Central memory CD4-positive, alpha-beta T cell (primary cell): ENCODE results near the gene SVOPL.
"Not testable (repeated sequence)": the region's sequence is repeated elsewhere in the genome, so short reads cannot be mapped to it uniquely, and the experiment has no call there.

Experiments used
- DNase-seq: peaks from one replicate; pipeline ENCODE4 v3.0.0; 2022

SVOPL gene

DNA sequence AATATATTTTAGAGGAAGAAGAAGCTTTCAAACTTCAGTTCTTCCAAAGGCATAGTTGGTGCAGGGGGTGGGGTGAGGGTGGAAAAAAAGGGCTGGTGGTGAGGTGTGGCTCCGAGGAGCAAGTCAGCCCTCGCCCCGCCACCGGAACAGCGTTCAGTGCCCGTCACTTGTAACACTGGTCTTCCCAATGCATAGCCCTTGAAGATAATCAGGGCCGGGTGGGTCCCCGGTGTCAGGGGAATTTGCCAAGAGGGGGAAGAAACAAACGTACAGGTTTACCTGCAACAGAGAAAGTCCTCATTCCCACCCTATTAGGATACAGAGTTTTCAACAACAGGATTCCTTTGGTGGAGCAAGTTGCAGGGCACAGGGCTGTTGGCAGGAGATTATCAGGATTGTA lies 1.5 kb downstream of the SVOPL start:
- DNase-seq = no peak

DNA sequence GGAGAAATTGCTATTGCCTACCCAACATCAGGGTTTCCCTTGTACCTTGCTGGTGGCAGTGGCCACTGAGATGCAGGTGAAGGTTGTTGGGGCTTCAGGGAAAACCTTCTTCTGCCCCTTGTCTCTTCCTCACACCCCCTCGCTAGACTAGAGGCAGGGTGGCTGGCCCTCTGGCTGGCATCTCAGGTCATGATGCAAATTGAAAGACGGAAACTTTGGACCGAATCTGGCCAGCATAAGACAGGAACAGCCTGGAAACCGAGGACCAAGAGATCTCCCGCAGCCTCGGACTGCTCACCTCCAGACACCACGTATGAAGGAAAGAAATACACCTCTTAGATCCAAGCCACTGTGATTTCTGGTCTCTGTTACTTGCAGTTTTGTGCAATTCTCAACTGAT lies 2.9 kb downstream of the SVOPL start:
- no peak for DNase-seq

DNA sequence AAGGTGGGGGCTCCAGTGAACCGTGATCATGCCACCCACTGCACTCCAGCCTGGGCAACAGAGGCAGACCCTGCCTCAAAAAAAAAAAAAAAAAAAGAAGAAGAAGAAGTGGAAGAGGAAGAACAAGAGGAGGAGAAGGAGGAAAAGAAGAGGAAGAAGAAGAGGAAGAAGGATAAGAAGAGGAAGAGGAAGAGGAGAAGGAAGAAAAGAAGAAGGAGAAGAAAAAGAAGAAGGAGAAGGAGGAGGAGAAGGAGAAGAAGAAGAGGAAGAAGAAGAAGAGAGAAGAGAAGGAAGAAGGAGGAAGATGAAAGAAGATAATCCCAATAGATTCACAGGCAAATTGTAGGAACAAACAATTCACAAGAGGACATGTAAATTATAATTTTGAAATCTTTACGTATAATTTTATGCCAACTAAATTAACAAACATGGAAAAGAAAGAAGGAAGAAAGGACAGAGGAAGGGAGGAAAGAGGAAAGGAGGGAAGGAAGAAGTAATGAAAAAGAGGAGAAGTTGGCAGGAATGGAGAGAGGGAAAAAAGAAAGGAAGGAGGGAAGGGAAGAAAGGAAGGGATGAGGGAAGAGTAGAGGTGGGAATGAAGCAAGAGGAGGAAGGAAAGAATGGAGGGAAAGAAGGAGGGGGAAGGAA lies 3.5 kb downstream of the SVOPL start:
- no peak for DNase-seq

DNA sequence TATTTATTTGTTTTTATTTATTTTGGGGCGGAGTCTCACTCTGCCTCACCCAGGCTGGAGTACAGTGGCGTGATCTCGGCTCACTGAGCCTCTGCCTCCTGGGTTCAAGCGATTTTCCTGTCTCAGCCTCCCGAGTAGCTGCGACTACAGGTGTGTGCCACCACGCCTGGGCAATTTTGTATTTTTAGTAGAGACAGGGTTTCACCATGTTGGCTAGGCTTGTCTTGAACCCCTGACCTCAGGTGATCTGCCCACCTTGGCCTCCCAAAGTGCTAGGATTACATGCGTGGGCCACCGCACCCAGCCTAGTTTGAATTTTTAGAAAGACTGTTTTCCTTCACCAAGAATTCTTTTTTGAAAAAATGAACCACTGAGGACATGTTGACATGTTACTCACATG lies 5.4 kb downstream of the SVOPL start:
- not testable (repeated sequence) for DNase-seq

DNA sequence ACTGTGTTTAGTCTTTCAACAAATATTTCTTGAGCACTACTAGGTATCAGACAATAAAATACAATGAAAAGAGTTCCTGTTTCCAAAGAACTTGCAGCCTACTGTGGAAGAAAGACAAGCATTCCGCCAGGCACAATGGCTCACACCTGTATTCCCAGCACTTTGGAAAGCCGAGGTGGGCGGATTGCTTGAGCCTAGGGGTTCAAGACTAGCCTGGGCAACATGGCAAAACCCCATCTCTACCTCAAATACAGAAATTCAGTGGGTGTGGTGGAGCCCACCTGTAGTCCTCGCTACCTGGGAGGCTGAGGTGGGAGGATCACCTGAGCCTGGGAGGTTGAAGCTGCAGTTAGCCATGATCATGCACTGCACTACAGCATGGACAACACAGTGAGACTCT lies 6.1 kb downstream of the SVOPL start:
- no peak for DNase-seq

DNA sequence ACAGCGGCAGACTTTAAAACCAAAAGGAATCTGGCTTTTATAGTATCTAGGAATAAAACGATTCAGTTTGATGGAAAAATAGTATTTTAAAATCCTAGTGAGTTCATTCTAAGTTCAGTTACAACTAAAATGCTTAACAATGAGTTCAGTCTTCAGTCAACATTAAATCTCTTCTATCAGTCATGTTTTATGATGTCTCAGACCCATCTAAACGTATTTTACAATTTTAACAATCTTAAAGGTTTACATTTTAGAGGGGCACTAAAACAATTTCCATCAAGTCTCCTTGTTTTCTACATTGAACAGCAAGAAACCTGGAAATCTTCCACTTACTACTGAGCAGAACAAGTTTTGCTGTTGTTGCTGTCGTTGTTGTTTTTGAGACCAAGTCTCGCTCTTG lies 10.0 kb downstream of the SVOPL start:
- no peak for DNase-seq

DNA sequence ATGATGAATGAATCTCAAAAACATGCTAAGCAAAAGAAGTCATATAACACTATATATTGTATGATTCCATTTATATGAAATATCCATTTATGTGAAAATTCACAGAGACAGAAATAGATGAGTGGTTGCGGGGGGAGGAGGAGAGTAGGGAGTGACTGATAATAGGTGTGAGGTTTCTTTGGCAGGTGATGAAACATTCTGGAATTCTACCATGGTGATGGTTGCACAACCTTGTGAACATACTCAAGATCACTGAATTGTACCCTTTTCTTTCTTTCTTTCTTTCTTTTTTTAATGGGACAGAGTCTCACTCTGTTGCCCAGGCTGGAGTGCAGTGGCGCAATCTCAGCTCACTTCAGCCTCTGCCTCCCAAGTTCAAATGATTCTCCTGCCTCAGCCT lies 10.7 kb downstream of the SVOPL start:
- no peak for DNase-seq

DNA sequence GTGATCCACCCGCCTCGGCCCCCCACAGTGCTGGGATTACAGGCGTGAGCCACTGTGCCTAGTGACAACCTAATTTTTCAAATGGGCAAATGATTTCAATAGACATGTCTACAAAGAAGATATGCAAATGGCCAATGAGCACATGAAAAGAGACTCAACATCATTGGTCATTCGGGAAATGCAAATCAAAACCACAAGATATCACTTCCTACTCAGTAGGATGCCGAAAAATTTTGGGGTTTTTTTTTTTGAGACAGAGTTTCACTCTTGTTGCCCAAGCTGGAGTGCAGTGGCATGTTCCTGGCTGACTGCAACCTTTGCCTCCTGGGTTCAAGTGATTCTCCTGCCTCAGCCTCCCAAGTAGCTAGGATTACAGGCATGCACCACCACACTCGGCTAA lies 13.1 kb downstream of the SVOPL start:
- not testable (repeated sequence) for DNase-seq

DNA sequence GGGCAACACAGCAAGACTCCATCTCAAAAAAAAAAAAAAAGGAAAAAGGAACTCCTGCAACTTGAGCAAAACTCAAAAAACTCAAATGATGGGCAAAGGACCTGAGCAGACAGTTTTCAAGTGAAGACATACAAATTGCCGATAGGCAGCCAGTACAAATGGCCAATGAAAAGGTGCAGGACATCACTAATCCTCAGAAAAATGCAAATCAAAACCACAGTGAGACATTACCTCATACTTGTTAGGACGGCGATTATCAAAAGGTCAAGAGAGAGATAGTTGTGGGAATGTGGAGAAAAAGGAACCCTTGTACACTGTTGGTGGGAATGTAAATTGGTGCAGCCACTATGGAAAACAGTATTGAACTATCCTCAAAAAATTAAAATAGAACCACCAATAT lies 16.8 kb downstream of the SVOPL start:
- DNase-seq = no peak

DNA sequence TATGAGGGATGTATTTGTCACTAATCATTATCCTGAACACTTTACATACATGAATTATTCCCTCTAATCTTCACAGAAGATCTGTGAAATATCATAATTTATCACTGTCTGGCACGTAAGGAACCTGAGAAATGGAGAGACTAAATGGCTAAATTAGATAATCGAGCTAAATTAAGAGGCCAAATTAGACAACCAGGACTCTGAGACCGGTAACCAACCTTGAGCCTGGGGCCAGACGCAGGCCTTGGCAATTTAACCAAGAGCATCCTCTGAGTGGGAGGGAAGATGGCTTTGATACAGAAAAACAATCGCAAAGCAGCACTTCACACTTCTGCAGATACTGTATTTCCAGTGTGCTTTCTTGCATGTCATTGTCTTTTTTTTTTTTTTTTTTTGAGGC lies 21.4 kb downstream of the SVOPL start:
- no peak for DNase-seq

DNA sequence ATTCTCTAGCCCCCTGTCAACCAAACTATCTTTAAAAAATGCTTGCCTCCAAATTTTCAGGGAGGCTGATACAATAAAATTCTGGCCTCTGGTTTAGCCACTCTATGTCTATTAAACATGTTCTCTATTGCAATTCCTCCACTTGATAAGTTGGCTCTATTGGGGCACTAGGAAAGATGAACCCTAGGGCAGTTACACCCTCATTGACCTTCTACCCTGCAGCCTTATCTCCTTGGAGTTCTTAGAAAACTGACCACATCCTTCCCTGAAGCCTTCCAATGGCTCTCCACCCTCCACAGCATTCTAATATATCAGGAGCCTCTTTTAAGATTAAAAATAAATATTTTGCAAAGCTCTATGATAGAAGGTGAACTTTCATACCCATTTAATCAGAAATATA lies 30.6 kb downstream of the SVOPL start:
- no peak for DNase-seq

DNA sequence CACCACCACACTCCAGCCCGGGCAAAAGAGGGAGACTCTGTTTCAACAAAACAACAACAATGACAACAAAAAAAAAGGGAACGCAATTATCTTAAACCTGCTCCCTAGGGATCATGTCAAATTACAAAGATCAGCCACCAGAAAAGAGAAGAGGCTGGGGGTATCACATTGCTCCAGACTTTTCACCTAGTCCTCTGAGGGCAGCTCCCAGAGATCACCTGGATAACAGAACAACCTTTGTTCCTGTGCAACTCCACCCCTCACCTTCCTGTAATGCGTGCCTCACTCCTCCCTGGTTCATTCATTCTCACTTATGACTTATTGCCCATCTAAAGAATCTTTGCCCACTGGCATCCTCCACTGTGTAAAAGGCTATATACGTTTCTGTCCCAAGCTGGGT lies 31.8 kb downstream of the SVOPL start:
- no peak for DNase-seq

DNA sequence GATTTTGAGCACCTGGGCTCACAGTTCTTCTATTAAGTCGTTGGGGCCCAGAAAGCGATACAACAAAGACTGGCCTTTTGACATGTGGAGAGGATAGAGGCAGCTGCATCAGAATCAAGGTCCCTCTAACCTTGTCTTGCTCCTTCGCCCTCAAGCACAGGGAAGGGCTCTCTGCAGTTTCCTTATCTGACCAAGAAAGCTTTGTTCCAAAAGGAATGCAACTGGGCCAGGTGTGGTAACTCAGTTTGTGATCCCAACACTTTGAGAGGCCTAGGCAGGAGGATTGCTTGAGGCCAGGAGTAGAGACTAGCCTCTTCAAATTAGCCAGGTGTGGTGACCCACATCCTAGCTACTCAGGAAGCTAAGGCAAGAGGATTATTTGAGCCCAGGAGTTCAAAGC lies 32.2 kb downstream of the SVOPL start:
- DNase-seq = no peak

DNA sequence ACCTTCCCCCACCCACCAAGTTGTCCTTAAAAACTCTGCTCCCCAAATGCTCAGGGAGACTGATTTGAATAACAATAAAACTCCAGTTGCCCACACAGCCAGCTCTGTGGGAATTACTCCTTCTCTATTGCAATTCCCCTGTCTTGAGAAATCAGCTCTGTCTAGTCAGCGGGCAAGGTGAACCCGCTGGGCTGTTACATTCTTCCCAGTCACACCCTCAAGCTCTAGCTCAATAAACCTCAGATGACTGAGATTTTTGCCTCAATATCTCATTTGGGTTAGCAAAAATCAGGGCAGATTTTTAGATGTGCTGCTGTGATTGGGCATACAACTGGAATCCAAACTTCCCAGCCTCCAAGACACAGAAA lies 32.9 kb downstream of the SVOPL start:
- DNase-seq = no peak

DNA sequence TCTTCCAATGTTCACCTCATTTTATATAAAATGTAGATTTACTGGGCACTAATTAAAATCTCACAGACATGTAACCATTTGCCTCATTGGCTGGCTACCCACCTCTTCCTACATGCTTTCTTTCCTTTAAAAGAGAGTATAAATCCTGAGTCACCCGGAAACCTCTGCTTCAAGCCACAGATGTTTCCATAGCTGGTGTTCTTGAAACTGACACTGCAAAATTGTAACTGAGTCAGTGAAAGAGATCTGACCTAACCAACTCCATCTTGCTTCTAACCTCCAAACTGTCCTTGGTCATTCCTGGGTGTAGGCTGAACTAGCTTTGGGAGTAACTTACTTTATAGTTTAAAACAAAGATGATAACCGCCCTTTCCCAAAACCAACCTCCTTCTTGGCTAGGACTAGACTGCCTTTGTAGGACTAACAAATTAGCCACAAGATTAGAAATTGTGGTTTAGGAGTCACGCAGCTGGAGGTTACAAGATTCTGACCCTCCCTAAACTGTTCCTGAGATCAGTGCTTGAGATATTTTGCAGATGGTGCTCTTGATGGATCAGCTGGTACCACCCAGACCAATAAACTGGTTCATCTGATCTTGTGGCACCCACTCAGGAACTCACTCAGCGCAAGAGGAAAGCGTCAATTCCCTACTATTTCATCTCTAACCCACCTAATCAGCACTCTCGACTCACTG lies 33.5 kb downstream of the SVOPL start:
- DNase-seq = no peak

DNA sequence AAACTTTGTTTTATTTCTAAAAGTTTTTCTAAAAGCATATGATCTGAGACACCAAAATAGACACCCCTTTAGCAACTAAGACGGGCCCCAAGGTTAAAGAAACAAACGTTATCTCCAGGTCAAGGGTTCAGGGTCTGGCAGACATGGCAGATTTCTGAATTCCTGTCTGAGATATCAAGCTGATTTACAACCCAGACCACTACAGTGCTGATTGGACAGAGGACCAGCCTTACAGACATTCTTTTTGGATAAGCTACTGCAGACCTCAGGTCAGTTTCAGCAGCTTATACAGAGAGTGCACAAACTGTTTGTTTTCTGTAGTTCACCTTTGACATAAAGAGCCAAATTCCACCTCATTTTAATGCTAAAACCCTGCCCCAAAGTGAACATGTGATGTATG lies 34.8 kb downstream of the SVOPL start:
- DNase-seq = no peak

DNA sequence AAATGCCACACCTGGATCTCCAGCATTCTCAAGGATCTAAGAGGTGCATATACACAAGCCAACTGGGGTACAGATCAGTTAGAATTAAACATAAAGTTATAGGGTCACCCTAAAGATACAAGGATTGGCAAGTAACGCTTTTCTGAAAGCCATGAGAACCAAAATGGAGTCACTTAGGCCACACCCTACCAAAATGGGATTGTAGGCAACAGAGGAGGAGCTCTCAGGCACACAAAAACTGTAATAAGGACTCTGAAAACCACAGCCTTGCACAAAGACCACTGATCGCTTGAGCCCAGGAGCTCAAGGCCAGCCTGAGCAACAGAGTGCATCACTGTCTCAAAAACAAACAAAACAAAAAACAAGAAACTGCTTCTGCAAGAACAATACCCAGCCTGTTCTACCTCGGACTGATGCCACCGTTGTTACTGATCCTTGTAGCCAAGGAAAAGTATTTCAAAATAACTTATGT lies 35.5 kb downstream of the SVOPL start:
- DNase-seq = no peak

DNA sequence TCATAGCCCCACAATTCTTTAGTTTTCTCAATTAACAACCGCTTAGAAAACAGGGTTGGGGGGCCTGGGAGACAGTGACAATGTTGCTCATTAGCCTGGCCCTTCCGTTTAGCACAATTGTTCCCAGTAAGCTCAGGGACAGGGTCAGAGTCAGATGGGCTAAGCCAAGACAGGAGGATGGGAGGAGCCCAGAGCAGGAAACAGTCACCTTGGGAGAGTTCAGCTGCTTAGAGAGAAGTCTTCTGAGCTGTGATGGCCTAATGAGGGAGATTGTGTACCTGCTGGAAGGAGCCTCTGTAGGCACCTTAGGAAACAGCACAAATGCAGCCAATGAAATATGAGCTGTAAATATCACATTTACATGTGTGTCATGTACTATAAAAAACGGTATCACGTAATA lies 35.9 kb downstream of the SVOPL start:
- no peak for DNase-seq

DNA sequence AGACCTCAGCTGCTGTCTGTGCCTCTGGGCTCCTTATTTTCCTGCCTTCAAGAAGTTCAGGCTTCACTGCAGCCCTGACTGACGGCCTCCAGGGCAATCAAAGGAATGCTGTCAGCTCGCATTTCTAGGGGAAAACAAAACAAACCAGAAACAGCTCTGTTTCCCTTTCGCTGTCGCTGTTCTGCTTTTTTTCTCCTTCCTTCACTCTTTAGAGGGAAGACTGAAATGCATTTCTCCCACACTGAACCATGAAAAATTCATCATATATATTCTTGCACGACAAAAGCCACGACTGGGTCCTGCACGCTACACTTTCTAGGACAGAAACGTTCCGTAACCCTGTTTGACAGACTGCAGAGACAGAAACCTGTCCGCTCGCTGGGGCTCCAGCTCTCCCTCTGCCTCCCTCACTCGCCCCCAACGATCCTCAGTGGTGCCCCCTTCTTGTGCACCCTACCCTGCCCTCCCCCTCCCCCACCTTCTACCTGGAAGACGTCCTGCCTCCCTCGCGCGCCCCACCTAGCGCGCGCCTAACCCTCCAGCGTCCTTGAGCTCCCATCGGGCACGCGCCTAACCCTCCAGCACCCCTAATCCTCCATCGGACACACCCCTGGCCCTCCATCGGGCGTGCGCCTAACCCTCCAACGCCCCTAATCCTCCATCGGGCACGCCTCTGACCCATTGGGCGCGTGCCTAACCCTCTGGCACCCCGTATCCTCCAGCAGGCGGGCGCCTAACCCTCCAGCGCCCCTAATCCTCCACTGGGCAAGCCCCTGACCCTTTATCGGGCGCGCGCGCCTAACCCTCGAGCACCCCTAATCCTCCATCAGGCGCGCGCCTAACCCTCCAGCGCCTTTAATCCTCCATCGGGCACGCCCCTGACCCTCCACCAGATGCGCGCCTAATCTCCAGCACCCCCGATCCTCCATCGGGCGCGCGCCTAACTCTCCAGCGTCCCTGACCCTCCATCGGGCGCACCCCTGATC lies 37.1 kb downstream of the SVOPL start:
- no peak for DNase-seq

DNA sequence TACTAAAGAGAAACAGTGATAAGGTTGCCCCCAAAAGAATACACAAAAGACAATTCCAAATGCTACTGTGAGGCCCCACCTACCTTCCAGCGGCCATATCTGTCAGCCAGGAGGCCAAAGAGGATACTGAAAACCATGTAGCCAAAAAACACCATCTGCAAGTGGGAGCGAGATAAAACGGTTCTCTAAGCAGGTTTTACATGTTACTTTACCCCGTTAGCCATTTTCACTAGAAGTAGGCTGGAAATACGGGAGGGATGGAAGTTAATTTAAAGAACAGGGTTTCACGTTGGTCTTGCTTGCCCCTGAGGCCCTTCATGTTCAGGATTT lies 38.2 kb downstream of the SVOPL start:
- DNase-seq = no peak

DNA sequence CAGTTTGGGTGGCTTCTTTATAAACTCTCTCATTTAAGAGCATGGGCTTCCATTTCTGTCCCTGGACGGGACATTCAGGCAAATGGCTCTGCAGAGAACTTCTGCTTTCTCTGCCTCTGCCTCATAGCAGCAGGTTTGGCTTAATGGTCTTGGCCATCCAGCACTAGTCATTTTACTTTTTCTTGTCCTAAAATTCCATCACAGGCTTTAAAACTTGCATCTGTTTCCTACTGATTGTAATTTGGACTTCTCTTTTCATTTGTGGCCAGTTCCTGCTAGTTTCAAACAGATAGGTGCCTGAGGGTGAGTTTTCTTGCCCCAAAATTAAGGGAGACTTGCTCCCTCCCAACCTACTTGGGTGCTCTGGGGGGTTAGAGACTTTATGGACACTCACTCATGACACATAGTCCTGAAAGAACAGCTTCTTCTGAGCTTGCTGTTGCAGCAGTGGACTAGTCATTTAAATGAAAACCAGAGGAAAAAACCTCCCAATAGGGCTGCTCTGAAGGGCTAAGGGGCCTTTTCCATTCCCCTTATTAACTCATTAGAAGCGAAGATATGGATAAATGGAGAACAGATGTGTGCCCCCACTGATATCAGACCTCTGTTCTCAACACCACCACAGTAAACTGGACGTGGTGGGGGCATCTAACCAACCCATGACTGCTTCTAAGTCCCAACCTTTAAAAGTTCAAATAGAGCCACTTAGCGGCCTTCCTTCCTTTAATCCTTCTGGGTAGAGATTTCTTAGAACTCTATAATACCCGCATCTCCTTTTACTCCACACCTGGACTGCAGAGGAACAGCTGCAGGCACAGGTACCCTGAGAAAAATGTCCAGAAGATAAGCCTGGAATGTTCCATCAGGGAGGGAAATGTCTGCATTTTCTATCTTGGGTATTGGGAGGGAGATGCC lies 38.8 kb downstream of the SVOPL start:
- DNase-seq = no peak

DNA sequence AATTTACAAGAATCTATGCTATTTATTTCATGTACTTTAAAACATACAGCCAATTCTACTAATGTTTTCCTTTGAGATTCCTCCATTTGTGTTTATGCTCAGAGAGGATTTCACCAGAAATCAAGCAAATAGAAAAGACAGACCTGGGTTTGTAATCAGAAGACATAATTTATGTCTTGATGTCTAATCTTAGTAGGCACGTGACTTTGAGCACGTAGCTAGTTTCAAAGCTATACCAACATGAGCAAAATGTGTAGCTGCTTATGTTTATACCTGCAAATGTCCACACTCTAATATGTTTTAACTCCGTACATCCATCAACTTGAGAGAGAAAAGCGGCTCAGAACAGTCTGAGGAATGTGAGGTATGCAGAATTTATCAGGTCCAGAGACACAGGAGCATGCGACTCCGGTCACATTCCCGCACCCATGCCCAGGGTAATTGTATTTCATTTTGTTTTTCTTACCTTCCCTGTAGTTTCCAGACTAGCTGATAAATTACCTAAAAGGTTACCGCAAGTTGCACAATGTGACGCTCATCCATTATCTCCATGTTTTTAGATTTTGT lies 40.0 kb downstream of the SVOPL start:
- no peak for DNase-seq
